ENCODE data around the gene SLC22A12.
"Not testable (repeated sequence)": the region's sequence is repeated elsewhere in the genome, so short reads cannot be mapped to it uniquely, and the experiment has no call there.

The SLC22A12 gene

GRCh38 chr11:64556721-64557250, 34.2 kb upstream of the SLC22A12 start:
- Histone ChIP-seq H3K4me3 (ENCODE audit: low read length) (no peak overlapping the region), H3K4me1 (ENCODE audit: control insufficient read depth, insufficient read depth, low read length) (peaks cover 24% of the 10 kb centered on the region), H3K9ac (ENCODE audit: low read length) (no peak overlapping the region), H3K36me3 (ENCODE audit: control insufficient read depth, insufficient read depth, low read length, severe bottlenecking) (no peaks in the 10 kb centered on the region), H3K27me3 (replicated peaks; ENCODE audit: control insufficient read depth, insufficient read depth, low read length) (peaks cover 20% of the 10 kb centered on the region), H3K9me3 (ENCODE audit: control insufficient read depth, low read length) (no peaks in the 10 kb centered on the region)
- no peak for DNase-seq (ENCODE audit: low read depth)

- DNase-seq (ENCODE audit: low read depth), result no peak
- Histone ChIP-seq H3K9ac (ENCODE audit: low read length) (no peak overlapping the region), H3K9me3 (ENCODE audit: control insufficient read depth, low read length) (no peaks in the 10 kb centered on the region), H3K27me3 (replicated peaks; ENCODE audit: control insufficient read depth, insufficient read depth, low read length) (peaks cover 13% of the 10 kb centered on the region), H3K4me3 (ENCODE audit: low read length) (no peak overlapping the region), H3K4me1 (ENCODE audit: control insufficient read depth, insufficient read depth, low read length) (peaks cover 24% of the 10 kb centered on the region), H3K36me3 (ENCODE audit: control insufficient read depth, insufficient read depth, low read length, severe bottlenecking) (no peaks in the 10 kb centered on the region)
These were observed 32.8 kb upstream of the SLC22A12 start for GRCh38 chr11:64558065-64558745.

GRCh38 chr11:64558869-64559268, 32.2 kb upstream of the SLC22A12 start:
- DNase-seq (ENCODE audit: low read depth), result no peak
- H3K27me3 ChIP-seq (replicated peaks; ENCODE audit: control insufficient read depth, insufficient read depth, low read length), result peaks cover 13% of the 10 kb centered on the region
- peaks cover 20% of the 10 kb centered on the region for H3K4me1 ChIP-seq (ENCODE audit: control insufficient read depth, insufficient read depth, low read length)
- no peaks in the 10 kb centered on the region for H3K9me3 ChIP-seq (ENCODE audit: control insufficient read depth, low read length)
- no peaks in the 10 kb centered on the region for H3K36me3 ChIP-seq (ENCODE audit: control insufficient read depth, insufficient read depth, low read length, severe bottlenecking)
- H3K4me3 ChIP-seq (ENCODE audit: low read length), result no peak overlapping the region
- no peak overlapping the region for H3K9ac ChIP-seq (ENCODE audit: low read length)

GRCh38 chr11:64559351-64560138, 31.5 kb upstream of the SLC22A12 start:
- Histone ChIP-seq H3K9me3 (ENCODE audit: control insufficient read depth, low read length) (no peaks in the 10 kb centered on the region), H3K4me1 (ENCODE audit: control insufficient read depth, insufficient read depth, low read length) (peaks cover 13% of the 10 kb centered on the region), H3K9ac (ENCODE audit: low read length) (no peak overlapping the region), H3K4me3 (ENCODE audit: low read length) (no peak overlapping the region), H3K36me3 (ENCODE audit: control insufficient read depth, insufficient read depth, low read length, severe bottlenecking) (no peaks in the 10 kb centered on the region), H3K27me3 (replicated peaks; ENCODE audit: control insufficient read depth, insufficient read depth, low read length) (peaks cover 15% of the 10 kb centered on the region)
- no peak for DNase-seq (ENCODE audit: low read depth)

GRCh38 chr11:64560139-64560771, 30.8 kb upstream of the SLC22A12 start:
- Histone ChIP-seq H3K27me3 (replicated peaks; ENCODE audit: control insufficient read depth, insufficient read depth, low read length) (peaks cover 18% of the 10 kb centered on the region), H3K36me3 (ENCODE audit: control insufficient read depth, insufficient read depth, low read length, severe bottlenecking) (no peaks in the 10 kb centered on the region), H3K4me1 (ENCODE audit: control insufficient read depth, insufficient read depth, low read length) (peaks cover 6% of the 10 kb centered on the region), H3K9me3 (ENCODE audit: control insufficient read depth, low read length) (no peaks in the 10 kb centered on the region), H3K4me3 (ENCODE audit: low read length) (no peak overlapping the region), H3K9ac (ENCODE audit: low read length) (no peak overlapping the region)
- no peak for DNase-seq (ENCODE audit: low read depth)

DNA sequence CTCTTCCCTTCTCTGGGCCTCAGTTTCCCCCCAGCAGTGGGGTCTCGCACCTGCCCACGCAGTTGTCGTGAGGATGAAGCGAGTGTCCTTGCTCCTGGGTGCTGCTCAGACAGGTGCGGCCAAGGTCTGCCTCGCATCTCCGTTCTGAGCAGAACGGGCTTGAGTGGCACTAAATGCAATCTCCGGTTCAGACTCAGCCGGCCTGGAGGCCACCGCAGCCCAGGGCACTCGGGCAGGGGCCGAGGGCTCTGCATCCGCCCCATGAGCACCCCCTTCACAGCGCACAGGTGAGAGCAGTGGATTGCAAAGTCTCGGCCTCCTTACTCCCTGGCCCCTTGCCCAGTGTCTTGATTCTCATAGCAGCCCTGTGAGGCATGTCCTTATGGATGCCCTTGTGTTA, 30.1 kb upstream of the SLC22A12 start:
- H3K27me3 ChIP-seq (replicated peaks; ENCODE audit: control insufficient read depth, insufficient read depth, low read length), result peaks cover 18% of the 10 kb centered on the region
- no peaks in the 10 kb centered on the region for H3K9me3 ChIP-seq (ENCODE audit: control insufficient read depth, low read length)
- H3K4me3 ChIP-seq (ENCODE audit: low read length), result no peak overlapping the region
- H3K36me3 ChIP-seq (ENCODE audit: control insufficient read depth, insufficient read depth, low read length, severe bottlenecking), result no peaks in the 10 kb centered on the region
- no peak overlapping the region for H3K9ac ChIP-seq (ENCODE audit: low read length)
- DNase-seq (ENCODE audit: low read depth), result no peak
- peaks cover under 1% of the 10 kb centered on the region for H3K4me1 ChIP-seq (ENCODE audit: control insufficient read depth, insufficient read depth, low read length)

- not testable (repeated sequence) for H3K4me1 ChIP-seq (ENCODE audit: control insufficient read depth, insufficient read depth, low read length); DNase-seq (ENCODE audit: low read depth); H3K9me3 ChIP-seq (ENCODE audit: control insufficient read depth, low read length); H3K36me3 ChIP-seq (ENCODE audit: control insufficient read depth, insufficient read depth, low read length, severe bottlenecking); H3K9ac ChIP-seq (ENCODE audit: low read length); H3K4me3 ChIP-seq (ENCODE audit: low read length)
- H3K27me3 ChIP-seq (replicated peaks; ENCODE audit: control insufficient read depth, insufficient read depth, low read length), result peaks cover 18% of the 10 kb centered on the region
These were observed 29.6 kb upstream of the SLC22A12 start for GRCh38 chr11:64561429-64561828.

DNA sequence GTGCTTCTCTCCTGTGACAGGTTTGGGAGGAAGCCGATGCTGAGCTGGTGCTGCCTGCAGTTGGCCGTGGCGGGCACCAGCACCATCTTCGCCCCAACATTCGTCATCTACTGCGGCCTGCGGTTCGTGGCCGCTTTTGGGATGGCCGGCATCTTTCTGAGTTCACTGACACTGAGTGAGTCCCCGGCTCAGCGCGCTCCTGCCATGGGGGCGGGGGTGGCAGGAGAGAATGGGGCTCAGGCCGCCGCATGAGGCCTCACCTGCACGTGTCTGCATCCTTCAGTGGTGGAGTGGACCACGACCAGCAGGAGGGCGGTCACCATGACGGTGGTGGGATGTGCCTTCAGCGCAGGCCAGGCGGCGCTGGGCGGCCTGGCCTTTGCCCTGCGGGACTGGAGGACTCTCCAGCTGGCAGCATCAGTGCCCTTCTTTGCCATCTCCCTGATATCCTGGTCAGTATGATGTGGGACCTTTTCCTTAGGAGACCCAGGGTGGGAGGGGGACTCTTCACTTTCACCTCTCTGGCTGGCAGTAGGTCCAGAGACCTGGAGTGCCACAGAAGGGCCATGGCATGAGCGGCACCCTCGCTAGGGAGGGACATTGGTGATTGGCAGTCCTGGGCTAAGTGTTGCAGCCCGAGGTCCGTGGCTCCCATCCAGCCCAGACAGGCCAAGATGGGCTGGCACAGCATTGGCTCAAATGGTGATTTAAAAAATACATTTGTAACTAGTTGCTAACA, 28.9 kb upstream of the SLC22A12 start:
- Histone ChIP-seq H3K4me3 (ENCODE audit: low read length) (no peak overlapping the region), H3K36me3 (ENCODE audit: control insufficient read depth, insufficient read depth, low read length, severe bottlenecking) (no peaks in the 10 kb centered on the region), H3K9me3 (ENCODE audit: control insufficient read depth, low read length) (no peaks in the 10 kb centered on the region), H3K27me3 (replicated peaks; ENCODE audit: control insufficient read depth, insufficient read depth, low read length) (peaks cover 18% of the 10 kb centered on the region), H3K9ac (ENCODE audit: low read length) (no peak overlapping the region), H3K4me1 (ENCODE audit: control insufficient read depth, insufficient read depth, low read length) (peaks cover 5% of the 10 kb centered on the region)
- no peak for DNase-seq (ENCODE audit: low read depth)

DNA sequence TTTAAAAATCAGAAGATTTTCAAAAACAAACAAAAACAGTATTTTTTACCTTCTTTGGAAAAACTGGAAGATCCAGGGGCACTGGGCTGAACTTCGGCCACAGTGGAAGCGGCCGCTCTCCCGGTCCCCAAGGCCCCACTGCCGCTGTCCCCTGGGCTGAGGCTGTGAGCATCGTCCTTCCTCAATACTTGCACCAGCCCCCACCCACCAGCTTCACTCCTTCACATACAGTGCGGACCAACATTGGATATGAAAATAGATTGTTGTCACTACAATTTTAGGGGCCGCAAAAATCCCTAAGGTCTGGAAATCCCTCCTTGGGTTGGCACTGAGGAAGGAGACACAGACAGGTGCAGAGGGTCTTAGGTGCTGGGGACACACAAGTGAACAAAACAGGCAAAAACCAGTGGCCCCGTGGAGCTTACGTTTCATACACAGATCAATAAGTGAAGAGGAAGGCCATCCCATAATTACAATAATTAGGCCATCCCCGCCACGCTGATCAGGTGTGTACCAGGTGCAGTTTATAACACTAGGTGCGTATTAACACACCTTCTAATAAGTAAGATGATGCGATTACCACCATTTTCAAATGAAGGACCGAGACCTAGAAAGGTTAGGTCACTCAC, 28.2 kb upstream of the SLC22A12 start:
- H3K9me3 ChIP-seq (ENCODE audit: control insufficient read depth, low read length), result no peaks in the 10 kb centered on the region
- no peak overlapping the region for H3K4me3 ChIP-seq (ENCODE audit: low read length)
- H3K36me3 ChIP-seq (ENCODE audit: control insufficient read depth, insufficient read depth, low read length, severe bottlenecking), result no peaks in the 10 kb centered on the region
- H3K27me3 ChIP-seq (replicated peaks; ENCODE audit: control insufficient read depth, insufficient read depth, low read length), result peaks cover 18% of the 10 kb centered on the region
- no peak overlapping the region for H3K9ac ChIP-seq (ENCODE audit: low read length)
- DNase-seq (ENCODE audit: low read depth), result no peak
- H3K4me1 ChIP-seq (ENCODE audit: control insufficient read depth, insufficient read depth, low read length), result peaks cover 5% of the 10 kb centered on the region

DNA sequence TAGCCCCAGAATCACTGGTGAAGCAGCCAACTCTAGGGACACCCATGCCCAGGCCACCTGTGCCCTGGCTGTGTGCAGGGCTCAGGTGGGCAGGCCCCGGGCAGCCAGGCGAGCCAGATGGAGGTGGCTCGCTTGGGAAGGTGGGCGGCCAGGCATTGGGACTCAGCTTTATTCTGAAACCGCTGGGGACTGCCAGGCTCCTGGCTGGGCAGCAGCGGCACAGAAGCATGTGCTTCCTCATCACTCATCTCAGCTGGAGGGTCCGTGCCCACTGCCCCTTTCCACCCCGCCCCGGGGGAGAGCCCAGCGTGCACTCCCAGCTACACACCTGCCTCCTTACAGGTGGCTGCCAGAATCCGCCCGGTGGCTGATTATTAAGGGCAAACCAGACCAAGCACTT, 27.1 kb upstream of the SLC22A12 start:
- Histone ChIP-seq H3K36me3 (ENCODE audit: control insufficient read depth, insufficient read depth, low read length, severe bottlenecking) (no peaks in the 10 kb centered on the region), H3K9ac (ENCODE audit: low read length) (no peak overlapping the region), H3K4me1 (ENCODE audit: control insufficient read depth, insufficient read depth, low read length) (peaks cover 5% of the 10 kb centered on the region), H3K4me3 (ENCODE audit: low read length) (no peak overlapping the region), H3K27me3 (replicated peaks; ENCODE audit: control insufficient read depth, insufficient read depth, low read length) (peaks cover 18% of the 10 kb centered on the region), H3K9me3 (ENCODE audit: control insufficient read depth, low read length) (no peaks in the 10 kb centered on the region)
- DNase-seq (ENCODE audit: low read depth), result no peak

All from adipocyte (in vitro differentiated cells).